Liver (tissue), 3 donors: Measurements from ENCODE around the gene CRACR2A.

ENCODE experiments used
- ATF3 ChIP-seq: IDR thresholded peaks from 2 replicates; pipeline ENCODE4 v1.6.1; 2016; ENCODE audit warnings: antibody characterized with exemption
- CTCF ChIP-seq: fragments of 150-350 bp; IDR thresholded peaks from 2 replicates; pipeline ENCODE4 v1.5.1; 2017; ENCODE audit warnings: improper control_type of control experiment, low read depth, low read length; ENCODE audit not compliant: missing input control
- FOXA1 ChIP-seq: IDR thresholded peaks from 2 replicates; pipeline ENCODE4 v1.6.1; 2016; ENCODE audit warnings: antibody characterized with exemption
- GABPA ChIP-seq, 2 donors: IDR thresholded peaks in 1 of 2; conservative IDR thresholded peaks in 1 of 2; 2 replicates each; pipeline ENCODE4 v1.6.1; 2016; ENCODE audit warnings: antibody characterized with exemption in 2 of 2, mild to moderate bottlenecking in 1 of 2, moderate library complexity in 1 of 2
- JUND ChIP-seq, 2 donors: IDR thresholded peaks; 2 replicates each; pipeline ENCODE4 v1.6.1; 2016; ENCODE audit warnings: antibody characterized with exemption in 2 of 2
- MAX ChIP-seq: IDR thresholded peaks from 2 replicates; pipeline ENCODE4 v1.6.1; 2016; ENCODE audit warnings: antibody characterized with exemption
- RAD21 ChIP-seq, 2 donors: IDR thresholded peaks; 2 replicates each; pipeline ENCODE4 v1.6.1; 2016; ENCODE audit warnings: antibody characterized with exemption in 2 of 2, mild to moderate bottlenecking in 2 of 2
- RXRA ChIP-seq, 2 donors: IDR thresholded peaks; 2 replicates each; pipeline ENCODE4 v1.6.1; 2017 to 2018; ENCODE audit warnings: antibody characterized with exemption in 2 of 2, mild to moderate bottlenecking in 1 of 2
- SP1 ChIP-seq: IDR thresholded peaks from 2 replicates; pipeline ENCODE4 v1.6.1; 2018; ENCODE audit warnings: antibody characterized with exemption, mild to moderate bottlenecking
- TAF1 ChIP-seq: conservative IDR thresholded peaks from 2 replicates; pipeline ENCODE4 v1.6.1; 2016; ENCODE audit warnings: antibody characterized with exemption, mild to moderate bottlenecking
- YY1 ChIP-seq: IDR thresholded peaks from 2 replicates; pipeline ENCODE4 v1.6.1; 2016; ENCODE audit warnings: antibody characterized with exemption, mild to moderate bottlenecking
- ZBTB33 ChIP-seq: IDR thresholded peaks from 2 replicates; pipeline ENCODE4 v1.6.1; 2016; ENCODE audit warnings: antibody characterized with exemption
- donor health status: healthy.
- donor health status: healthy.

- TF ChIP-seq CTCF = no peak
- TF ChIP-seq RAD21 (IDR thresholded peaks at IDR 0.05) = no peak
- TF ChIP-seq JUND (IDR thresholded peaks at IDR 0.05) = no peak
- TF ChIP-seq TAF1 = no peak
- TF ChIP-seq ZBTB33 = no peak
- no peak for TF ChIP-seq YY1
- no peak for TF ChIP-seq ATF3
- TF ChIP-seq GABPA (IDR thresholded peaks at IDR 0.05 in 1 of 2, conservative IDR thresholded peaks at IDR 0.05 in 1 of 2) = no peak
- no peak for TF ChIP-seq RXRA (IDR thresholded peaks at IDR 0.05)
- TF ChIP-seq FOXA1 = no peak
- TF ChIP-seq SP1 = no peak
- no peak for TF ChIP-seq MAX
Measured at GRCh38 chr12:3631759-3632158, 121.2 kb downstream of the CRACR2A start.
